ENCODE results near the gene AP4B1.

The AP4B1 gene

GRCh38 chr1:113946678-113947387, 42.2 kb upstream of the AP4B1 start:
- DNase-seq (ENCODE audit: low read depth): no peak
- TF ChIP-seq, protein P1, sequence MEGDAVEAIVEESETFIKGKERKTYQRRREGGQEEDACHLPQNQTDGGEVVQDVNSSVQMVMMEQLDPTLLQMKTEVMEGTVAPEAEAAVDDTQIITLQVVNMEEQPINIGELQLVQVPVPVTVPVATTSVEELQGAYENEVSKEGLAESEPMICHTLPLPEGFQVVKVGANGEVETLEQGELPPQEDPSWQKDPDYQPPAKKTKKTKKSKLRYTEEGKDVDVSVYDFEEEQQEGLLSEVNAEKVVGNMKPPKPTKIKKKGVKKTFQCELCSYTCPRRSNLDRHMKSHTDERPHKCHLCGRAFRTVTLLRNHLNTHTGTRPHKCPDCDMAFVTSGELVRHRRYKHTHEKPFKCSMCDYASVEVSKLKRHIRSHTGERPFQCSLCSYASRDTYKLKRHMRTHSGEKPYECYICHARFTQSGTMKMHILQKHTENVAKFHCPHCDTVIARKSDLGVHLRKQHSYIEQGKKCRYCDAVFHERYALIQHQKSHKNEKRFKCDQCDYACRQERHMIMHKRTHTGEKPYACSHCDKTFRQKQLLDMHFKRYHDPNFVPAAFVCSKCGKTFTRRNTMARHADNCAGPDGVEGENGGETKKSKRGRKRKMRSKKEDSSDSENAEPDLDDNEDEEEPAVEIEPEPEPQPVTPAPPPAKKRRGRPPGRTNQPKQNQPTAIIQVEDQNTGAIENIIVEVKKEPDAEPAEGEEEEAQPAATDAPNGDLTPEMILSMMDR (conservative IDR thresholded peaks at IDR 0.05; ENCODE audit: control insufficient read depth, insufficient read depth, low read depth, low read length): no peak
- H3K4me3 ChIP-seq (ENCODE audit: control insufficient read depth, low read depth, low read length): no peak overlapping the region

- DNase-seq (ENCODE audit: low read depth): no peak
- TF ChIP-seq, protein P1 (conservative IDR thresholded peaks at IDR 0.05; ENCODE audit: control insufficient read depth, insufficient read depth, low read depth, low read length): no peak
- no peak overlapping the region for H3K4me3 ChIP-seq (ENCODE audit: control insufficient read depth, low read depth, low read length)
Observed at GRCh38 chr1:113946112-113946511, 41.5 kb upstream of the AP4B1 start.

DNA sequence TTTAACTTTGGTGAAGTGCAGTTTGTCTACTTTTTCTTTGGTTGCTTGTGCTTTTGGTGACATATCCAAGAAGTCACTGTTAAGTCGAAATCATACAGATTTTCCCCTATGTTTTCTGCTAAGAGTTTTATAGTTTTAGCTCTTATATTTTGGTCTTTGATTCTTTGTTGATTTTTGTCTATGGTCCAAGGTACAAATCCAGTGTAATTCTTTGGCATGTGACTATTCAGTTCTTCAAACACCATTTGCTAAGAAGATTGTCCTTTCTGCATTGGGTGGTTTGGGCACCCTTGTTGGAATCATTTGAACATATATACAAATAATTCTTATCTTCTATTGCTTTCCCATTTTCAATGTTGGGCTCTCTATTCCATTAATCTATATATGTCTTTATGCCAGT, 40.7 kb upstream of the AP4B1 start:
- DNase-seq (ENCODE audit: low read depth): no peak
- TF ChIP-seq, protein P1 (conservative IDR thresholded peaks at IDR 0.05; ENCODE audit: control insufficient read depth, insufficient read depth, low read depth, low read length): no peak
- no peak overlapping the region for H3K4me3 ChIP-seq (ENCODE audit: control insufficient read depth, low read depth, low read length)

- TF ChIP-seq, protein P1 (conservative IDR thresholded peaks at IDR 0.05; ENCODE audit: control insufficient read depth, insufficient read depth, low read depth, low read length): no peak
- no peak overlapping the region for H3K4me3 ChIP-seq (ENCODE audit: control insufficient read depth, low read depth, low read length)
- DNase-seq (ENCODE audit: low read depth): peak; percentile 56
Observed at GRCh38 chr1:113943028-113943811, 38.6 kb upstream of the AP4B1 start.

DNA sequence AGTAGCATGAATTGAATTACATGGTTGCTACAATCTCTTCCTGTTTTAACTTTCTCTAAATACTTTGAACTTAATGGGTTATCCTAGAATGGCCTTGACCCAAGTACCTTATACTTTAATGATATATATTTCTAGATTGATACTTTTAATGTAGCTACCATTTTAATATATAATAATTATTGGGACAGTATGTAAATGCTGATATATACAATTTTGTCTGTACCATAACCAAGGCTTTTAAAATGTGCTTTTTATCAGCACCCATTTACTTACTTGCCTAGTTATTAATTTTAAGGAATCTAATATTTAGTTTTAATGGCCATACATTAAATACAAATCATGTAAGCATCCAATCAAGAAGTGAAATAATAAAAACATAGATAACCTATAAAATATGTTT, 37.9 kb upstream of the AP4B1 start:
- TF ChIP-seq, protein P1 (conservative IDR thresholded peaks at IDR 0.05; ENCODE audit: control insufficient read depth, insufficient read depth, low read depth, low read length): no peak
- no peak overlapping the region for H3K4me3 ChIP-seq (ENCODE audit: control insufficient read depth, low read depth, low read length)
- DNase-seq (ENCODE audit: low read depth): no peak

GRCh38 chr1:113941245-113941559, 36.6 kb upstream of the AP4B1 start:
- DNase-seq (ENCODE audit: low read depth): no peak
- TF ChIP-seq, protein P1 (conservative IDR thresholded peaks at IDR 0.05; ENCODE audit: control insufficient read depth, insufficient read depth, low read depth, low read length): no peak
- no peak overlapping the region for H3K4me3 ChIP-seq (ENCODE audit: control insufficient read depth, low read depth, low read length)

Measured in fibroblast of mammary gland (primary cell).